Calu3 (cell line): Measurements from ENCODE around the gene S1PR1. TPM values are rescaled to one million over a fixed set of nuclear protein-coding genes. Genes with fewer than 3 reads are reported as not detected.

Experiments
- BruUV-seq: library from RNA; stranded (reverse); fragments of 400-500 nt; replicated peaks from 2 replicates; lab custom pipeline; 2021; lab: Mats Ljungman, UMichigan
- CTCF ChIA-PET: fragments of 300-600 bp; sonication (Branson Sonifier 250); formaldehyde crosslinking; loops from one replicate; lab custom pipeline; 2022; ENCODE audit warnings: antibody characterized with exemption; lab: Charles Lee
- DNase-seq: peaks from one replicate; pipeline ENCODE4 v3.0.0; 2022
- H3K27ac Mint-ChIP-seq: one replicate; pipeline ENCODE4 v1.8.0; 2022; ENCODE audit warnings: mixed read lengths; ENCODE audit not compliant: unreplicated experiment
- H3K27me3 Mint-ChIP-seq: one replicate; pipeline ENCODE4 v1.8.0; 2022; ENCODE audit warnings: mixed read lengths; ENCODE audit not compliant: unreplicated experiment
- H3K36me3 Mint-ChIP-seq: one replicate; pipeline ENCODE4 v1.8.0; 2022; ENCODE audit warnings: mild to moderate bottlenecking, moderate library complexity, mixed read lengths; ENCODE audit not compliant: insufficient read depth, unreplicated experiment
- H3K4me1 Mint-ChIP-seq: one replicate; pipeline ENCODE4 v1.8.0; 2022; ENCODE audit warnings: mild to moderate bottlenecking, low read depth, mixed read lengths; ENCODE audit not compliant: unreplicated experiment
- H3K4me3 Mint-ChIP-seq: one replicate; pipeline ENCODE4 v1.8.0; 2022; ENCODE audit warnings: mild to moderate bottlenecking, low read depth, moderate library complexity, mixed read lengths; ENCODE audit not compliant: unreplicated experiment
- H3K9me3 Mint-ChIP-seq: one replicate; pipeline ENCODE4 v1.8.0; 2022; ENCODE audit warnings: low read depth, mixed read lengths; ENCODE audit not compliant: unreplicated experiment
- intact Hi-C: fragments of 100-400 bp; cut with micrococcal nuclease; formaldehyde crosslinking; loops from one replicate; pipeline ENCODE4 v1.10.0; 2022; ENCODE audit not compliant: unreplicated experiment
- total RNA-seq: library from RNA; stranded (reverse); gene quantifications from 2 replicates; pipeline ENCODE4 v1.2.3, GENCODE V29; 2022
- TF ChIP-seq, protein P1 (sequence below): fragments of 200-600 bp; IDR thresholded peaks from one replicate; pipeline ENCODE4 v1.8.0; 2022; ENCODE audit warnings: antibody characterized with exemption; ENCODE audit not compliant: unreplicated experiment

Gene S1PR1
- total RNA-seq, 1 experiment from 2014 or later = not detected

DNA sequence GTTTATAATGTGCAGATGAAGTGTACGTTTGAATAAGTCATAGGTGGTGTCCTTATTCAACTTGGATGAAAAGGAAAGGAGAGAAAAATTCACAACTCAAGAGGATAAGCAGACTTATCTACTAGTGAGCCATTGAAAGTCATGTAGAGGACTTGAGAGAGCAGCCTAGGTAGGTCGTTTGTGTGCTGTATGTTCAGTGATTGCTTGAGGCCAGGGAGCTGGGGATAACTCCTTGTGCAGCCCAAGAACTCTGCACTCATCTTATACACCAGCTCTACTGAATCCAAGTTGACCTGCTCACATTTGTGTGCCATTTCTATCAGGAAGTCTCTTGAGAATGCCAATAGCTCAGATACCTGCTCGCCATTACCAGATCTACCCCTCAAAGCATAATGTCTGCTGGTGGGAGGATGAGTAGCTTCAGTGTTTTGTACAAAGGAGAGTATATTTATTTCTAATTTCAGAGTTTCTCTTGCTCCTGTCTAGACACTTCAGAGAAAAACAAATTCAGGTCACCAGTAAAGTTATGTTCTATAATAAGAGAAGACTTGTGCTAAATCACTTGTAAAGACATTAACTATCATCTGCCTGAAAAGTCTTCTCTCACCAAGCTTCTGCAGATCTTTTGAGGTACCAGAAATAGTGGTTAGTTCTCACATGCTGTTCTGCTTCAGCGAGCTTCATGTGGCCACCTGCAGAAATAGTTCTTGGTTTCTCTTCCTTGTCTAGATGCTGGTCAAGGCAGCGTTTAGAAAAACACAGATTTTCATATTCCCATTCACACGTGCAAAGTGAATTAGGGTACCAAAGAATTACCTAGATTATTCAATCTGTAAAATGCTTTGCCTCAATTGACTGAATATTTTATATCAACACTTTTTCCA, 10.8 kb downstream of the S1PR1 start:
- Mint-ChIP-seq H3K4me1 (no peaks in the 10 kb centered on the region), H3K27ac (no peak overlapping the region), H3K27me3 (peaks cover 2% of the 10 kb centered on the region), H3K36me3 (no peaks in the 10 kb centered on the region), H3K9me3 (no peaks in the 10 kb centered on the region), H3K4me3 (no peak overlapping the region)
- DNase-seq = no peak
- BruUV-seq = no TSS peak
- intact Hi-C loops = no loop called here
- CTCF ChIA-PET = interaction anchor here (0.8 to 1.1 kb wide), 2 partner anchors 9 to 12 kb away, joined by 3 to 4 read pairs; no protein-coding TSS in a partner anchor
- TF ChIP-seq, protein P1, sequence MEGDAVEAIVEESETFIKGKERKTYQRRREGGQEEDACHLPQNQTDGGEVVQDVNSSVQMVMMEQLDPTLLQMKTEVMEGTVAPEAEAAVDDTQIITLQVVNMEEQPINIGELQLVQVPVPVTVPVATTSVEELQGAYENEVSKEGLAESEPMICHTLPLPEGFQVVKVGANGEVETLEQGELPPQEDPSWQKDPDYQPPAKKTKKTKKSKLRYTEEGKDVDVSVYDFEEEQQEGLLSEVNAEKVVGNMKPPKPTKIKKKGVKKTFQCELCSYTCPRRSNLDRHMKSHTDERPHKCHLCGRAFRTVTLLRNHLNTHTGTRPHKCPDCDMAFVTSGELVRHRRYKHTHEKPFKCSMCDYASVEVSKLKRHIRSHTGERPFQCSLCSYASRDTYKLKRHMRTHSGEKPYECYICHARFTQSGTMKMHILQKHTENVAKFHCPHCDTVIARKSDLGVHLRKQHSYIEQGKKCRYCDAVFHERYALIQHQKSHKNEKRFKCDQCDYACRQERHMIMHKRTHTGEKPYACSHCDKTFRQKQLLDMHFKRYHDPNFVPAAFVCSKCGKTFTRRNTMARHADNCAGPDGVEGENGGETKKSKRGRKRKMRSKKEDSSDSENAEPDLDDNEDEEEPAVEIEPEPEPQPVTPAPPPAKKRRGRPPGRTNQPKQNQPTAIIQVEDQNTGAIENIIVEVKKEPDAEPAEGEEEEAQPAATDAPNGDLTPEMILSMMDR = no peak

DNA sequence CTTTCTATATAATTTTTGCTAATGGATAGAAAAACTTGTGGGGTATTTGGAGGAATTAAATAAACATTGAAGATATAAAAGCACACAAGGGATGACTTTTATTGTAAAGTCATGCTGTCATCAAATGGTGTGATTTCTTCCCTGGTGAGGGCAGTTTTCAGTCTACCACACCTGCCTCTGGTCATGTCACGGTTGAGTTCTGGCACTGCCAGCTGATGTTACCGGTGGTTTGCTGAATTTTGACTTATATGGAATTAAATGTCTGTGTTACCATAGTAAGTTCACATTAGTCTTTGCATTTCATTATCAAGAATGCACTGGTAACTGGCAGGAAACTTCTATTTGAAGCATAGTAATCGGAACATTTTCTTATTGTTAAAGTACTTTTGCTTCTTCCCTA, 13.4 kb downstream of the S1PR1 start:
- no peak for DNase-seq
- no peaks in the 10 kb centered on the region for H3K27me3 Mint-ChIP-seq
- BruUV-seq = no TSS peak
- intact Hi-C loops = no loop called here
- TF ChIP-seq, protein P1 = no peak
- H3K36me3 Mint-ChIP-seq = no peaks in the 10 kb centered on the region
- no peaks in the 10 kb centered on the region for H3K4me1 Mint-ChIP-seq
- no peak overlapping the region for H3K4me3 Mint-ChIP-seq
- H3K9me3 Mint-ChIP-seq = no peaks in the 10 kb centered on the region
- no peak overlapping the region for H3K27ac Mint-ChIP-seq
- CTCF ChIA-PET = interaction anchor here (0.8 kb wide), 1 partner anchor 36 kb away, joined by 3 read pairs; no protein-coding TSS in a partner anchor

DNA sequence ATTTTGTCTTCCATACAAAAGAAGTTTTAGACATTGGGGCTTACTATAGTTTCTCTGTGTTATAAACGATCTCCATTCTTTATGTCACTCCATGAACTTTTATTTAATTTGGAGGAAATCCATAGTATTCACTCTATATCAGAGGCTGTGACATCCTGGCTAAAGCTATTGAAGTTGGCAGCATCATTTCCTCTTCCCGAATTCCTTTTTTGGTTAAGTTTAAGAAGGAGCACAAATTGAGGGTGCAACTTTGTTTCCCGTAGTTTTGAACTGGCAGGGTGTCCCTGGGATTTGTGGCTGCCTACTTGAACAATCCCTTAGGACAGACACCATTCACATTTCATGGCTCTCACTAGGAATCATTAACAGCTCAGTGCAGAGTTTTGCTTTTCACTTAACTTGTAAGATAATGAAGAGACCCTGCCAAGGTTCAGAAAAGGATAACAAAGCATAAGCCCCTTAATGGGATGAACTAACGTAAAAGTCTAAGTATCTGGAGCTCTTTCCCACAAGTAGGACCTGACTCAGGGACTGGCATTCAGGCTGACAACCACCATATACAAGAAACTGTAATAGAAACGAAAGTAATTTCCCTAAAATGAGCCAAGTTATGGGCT, 13.9 kb downstream of the S1PR1 start:
- no peaks in the 10 kb centered on the region for H3K9me3 Mint-ChIP-seq
- intact Hi-C loops = no loop called here
- CTCF ChIA-PET = interaction anchor here (0.6 to 0.8 kb wide), 2 partner anchors 26 to 36 kb away, joined by 3 read pairs; no protein-coding TSS in a partner anchor
- no TSS peak for BruUV-seq
- H3K4me1 Mint-ChIP-seq = no peaks in the 10 kb centered on the region
- no peak overlapping the region for H3K4me3 Mint-ChIP-seq
- no peak overlapping the region for H3K27ac Mint-ChIP-seq
- TF ChIP-seq, protein P1 = no peak
- no peaks in the 10 kb centered on the region for H3K36me3 Mint-ChIP-seq
- H3K27me3 Mint-ChIP-seq = no peaks in the 10 kb centered on the region
- no peak for DNase-seq

DNA sequence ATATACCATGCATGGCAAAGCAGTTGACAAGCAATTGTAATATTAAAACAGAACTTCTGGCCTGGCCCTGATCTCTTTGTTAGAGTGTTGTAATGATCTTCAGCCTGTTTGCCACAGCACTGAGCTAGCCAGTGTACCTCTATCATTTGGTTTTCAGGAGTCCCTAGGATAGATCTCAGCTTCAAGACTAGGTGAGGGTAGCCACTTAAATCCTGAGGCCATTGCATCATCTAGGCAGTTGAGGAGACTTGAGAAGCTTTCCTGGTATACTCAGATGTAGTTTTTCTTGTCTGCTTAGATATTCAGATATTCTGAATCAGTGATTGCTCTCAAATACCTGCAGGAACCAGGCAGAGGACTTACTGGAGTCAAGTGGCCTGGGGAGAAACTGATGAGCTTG, 14.7 kb downstream of the S1PR1 start:
- no peaks in the 10 kb centered on the region for H3K36me3 Mint-ChIP-seq
- no peaks in the 10 kb centered on the region for H3K9me3 Mint-ChIP-seq
- no peak for DNase-seq
- H3K4me3 Mint-ChIP-seq = no peak overlapping the region
- CTCF ChIA-PET = no interaction called here
- TF ChIP-seq, protein P1 = no peak
- intact Hi-C loops = no loop called here
- no peak overlapping the region for H3K27ac Mint-ChIP-seq
- H3K27me3 Mint-ChIP-seq = no peaks in the 10 kb centered on the region
- no peaks in the 10 kb centered on the region for H3K4me1 Mint-ChIP-seq
- BruUV-seq = no TSS peak
